HepG2 (cell line): ENCODE data around the gene PRAMEF13. TPM values are rescaled to one million over a fixed set of nuclear protein-coding genes. Genes with fewer than 3 reads are reported as not detected.
"Not testable (repeated sequence)": the region's sequence is repeated elsewhere in the genome, so short reads cannot be mapped to it uniquely, and the experiment has no call there.

ENCODE experiments used
- ATAC-seq: fragments of 200-7000 bp; cut with Tn5 transposase; 3 replicates; pipeline ENCODE4 v1.9.1; 2020; ENCODE audit warnings: mild to moderate bottlenecking, moderate library complexity
- BruUV-seq: library from RNA; stranded (reverse); fragments of 400-500 nt; replicated peaks from 2 replicates; lab custom pipeline; 2021; lab: Mats Ljungman, UMichigan
- CTCF ChIA-PET: fragments of 300-600 bp; formaldehyde crosslinking; extraction: SDS; loops from one replicate; lab custom pipeline; 2021; ENCODE audit warnings: low total read pairs, inconsistent platforms, low intra/inter-chr PET ratio; lab: Yijun Ruan, JAX
- POLR2A ChIA-PET: fragments of 350-600 bp; sonication (Branson Sonifier 250); formaldehyde crosslinking; loops from one replicate; lab custom pipeline; 2020; ENCODE audit warnings: antibody characterized with exemption, inconsistent platforms; lab: Yijun Ruan, JAX
- DNase-seq: peaks from one replicate; pipeline ENCODE4 v3.0.0-alpha.2; 2015; ENCODE audit warnings: low spot score
- FAIRE-seq: peaks from 3 replicates; lab custom pipeline; 2011; peaks lifted over from hg19 to GRCh38; lab: Jason Lieb, UNC
- H2AFZ ChIP-seq: one replicate; pipeline ENCODE4 v1.6.1; 2011; ENCODE audit warnings: low read length, inconsistent platforms
- H3K27ac ChIP-seq: fragments of 300-600 bp; 3 replicates; pipeline ENCODE4 v1.8.0; 2011; ENCODE audit warnings: mixed run types, mild to moderate bottlenecking, mixed read lengths, low read length, inconsistent platforms; ENCODE audit not compliant: insufficient read depth; ENCODE audit errors: extremely low read length
- H3K27me3 ChIP-seq, 2 experiments: fragments of 200-600 bp in 1 of 2; 2 replicates in 1 of 2; 3 replicates in 1 of 2; pipeline versions ENCODE4 v1.6.0 to v1.8.0; 2011; ENCODE audit warnings: low read length in 2 of 2, mild to moderate bottlenecking in 2 of 2, moderate library complexity in 2 of 2, inconsistent platforms in 1 of 2; ENCODE audit not compliant: insufficient read depth in 2 of 2, control insufficient read depth in 1 of 2
- H3K36me3 ChIP-seq, 2 experiments: fragments of 200-600 bp in 1 of 2; replicated peaks in 1 of 2; 2 replicates in 1 of 2; 3 replicates in 1 of 2; pipeline versions ENCODE4 v1.5.1 to v1.8.0; 2011; ENCODE audit warnings: low read length in 2 of 2, inconsistent platforms in 1 of 2; ENCODE audit not compliant: insufficient read depth in 2 of 2, control insufficient read depth in 1 of 2
- H3K4me1 ChIP-seq: 2 replicates; pipeline ENCODE4 v1.5.1; 2012; ENCODE audit warnings: low read length, inconsistent platforms; ENCODE audit not compliant: insufficient read depth
- H3K4me2 ChIP-seq: 2 replicates; pipeline ENCODE4 v1.6.0; 2011; ENCODE audit warnings: low read depth, low read length, inconsistent platforms
- H3K4me3 ChIP-seq, 3 experiments: fragments of 200-600 bp in 1 of 3; sonication (generic), shearing (Covaris generic) in 1 of 3; replicated peaks in 1 of 3; 2 replicates each; pipeline ENCODE4 v1.5.1; 2011 to 2016; ENCODE audit warnings: low read length in 3 of 3, inconsistent platforms in 2 of 3, low read depth in 2 of 3, mild to moderate bottlenecking in 2 of 3, control low read depth in 1 of 3, mixed read lengths in 1 of 3; ENCODE audit not compliant: insufficient read depth in 1 of 3
- H3K79me2 ChIP-seq: one replicate; pipeline ENCODE4 v1.6.1; 2011; ENCODE audit warnings: low read length, inconsistent platforms; ENCODE audit not compliant: insufficient read depth
- H3K9ac ChIP-seq: 2 replicates; pipeline ENCODE4 v1.6.0; 2011; ENCODE audit warnings: mild to moderate bottlenecking, low read depth, low read length, inconsistent platforms; ENCODE audit not compliant: insufficient read depth
- H3K9me3 ChIP-seq: 2 replicates; pipeline ENCODE4 v1.5.1; 2012; ENCODE audit warnings: mild to moderate bottlenecking, low read length
- H4K20me1 ChIP-seq: 2 replicates; pipeline ENCODE4 v1.6.0; 2011; ENCODE audit warnings: inconsistent platforms, mild to moderate bottlenecking, low read length, moderate library complexity; ENCODE audit not compliant: insufficient read depth
- JDP2 ChIP-seq: sonication (generic); formaldehyde crosslinking; IDR thresholded peaks from 2 replicates; pipeline ENCODE4 v1.8.1; 2022; ENCODE audit warnings: missing genetic modification reagents, borderline replicate concordance
- ZNF747 ChIP-seq: sonication (generic); formaldehyde crosslinking; IDR thresholded peaks from 2 replicates; pipeline ENCODE4 v1.8.1; 2023; ENCODE audit warnings: missing genetic modification reagents, mild to moderate bottlenecking, borderline replicate concordance
- WGBS: methylation state at CpG from one replicate; pipeline ENCODE4 v1.1.6; 2017; ENCODE audit warnings: low lambda C conversion rate; 5-methylcytosine and 5-hydroxymethylcytosine counted together
- in situ Hi-C: cut with HindIII; loops from 2 replicates; pipeline ENCODE4 v1.10.0; 2017; ENCODE audit warnings: low pct_unique_long_range_greater_than_20kb; ENCODE audit not compliant: extremely low pct_ligation_motif_present
- intact Hi-C: fragments of 100-400 bp; cut with micrococcal nuclease; formaldehyde crosslinking; loops from one replicate; pipeline ENCODE4 v1.10.0; 2022; ENCODE audit not compliant: unreplicated experiment
- polyA plus RNA-seq, 8 experiments: library from polyadenylated mRNA; depleted of rRNA in 3 of 8; stranded (reverse) in 7 of 8; unstranded in 1 of 8; fragments of >200 nt; fragmentation: Illumina TruSeq in 4 of 8; extraction: Trizol in 4 of 8; gene quantifications; 2 replicates each; pipeline versions ENCODE4 v1.2.1 to v1.2.3, GENCODE V29; 2011 to 2016; ENCODE audit warnings: low read depth in 4 of 8, missing spikeins in 1 of 8, mixed read lengths in 1 of 8; ENCODE audit not compliant: insufficient read depth in 1 of 8
- total RNA-seq, 5 experiments: library from RNA; depleted of rRNA; stranded (reverse); fragments of >200 nt; fragmentation: Illumina TruSeq; extraction: Trizol; gene quantifications; 2 replicates each; pipeline ENCODE4 v1.2.3, GENCODE V29; 2016; ENCODE audit warnings: low read depth in 1 of 5
- TF ChIP-seq, protein P1 (sequence below): sonication (generic); formaldehyde crosslinking; IDR thresholded peaks from 2 replicates; pipeline ENCODE4 v1.5.0; 2020; ENCODE audit warnings: mild to moderate bottlenecking, missing genetic modification reagents, moderate library complexity

PRAMEF13 gene
- total and polyA plus RNA-seq, 2 of the 13 experiments (the other 11 are each of a cell fraction or from before 2014, with no cell fraction given), result not detected

DNA sequence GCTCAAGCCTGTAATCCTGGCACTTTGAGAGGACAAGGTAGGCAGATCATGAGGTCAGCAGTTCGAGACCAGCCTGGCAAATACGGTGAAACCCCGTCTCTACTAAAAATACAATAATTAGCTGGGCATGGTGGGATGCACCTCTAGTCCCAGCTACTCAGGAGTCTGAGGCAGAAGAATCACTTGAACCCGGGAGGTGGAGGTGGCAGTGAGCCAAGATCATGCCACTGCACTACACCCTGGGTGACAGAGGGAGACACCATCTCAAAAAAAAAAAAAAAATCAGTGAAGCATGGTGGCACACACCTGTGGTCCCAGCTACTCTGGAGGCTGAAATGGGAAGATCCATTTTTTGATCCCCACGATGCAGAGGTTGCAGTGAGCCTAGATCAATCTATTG, 28.9 kb upstream of the PRAMEF13 start:
- H3K27ac ChIP-seq, H3K27me3 ChIP-seq, H3K36me3 ChIP-seq, POLR2A ChIA-PET, DNase-seq, CTCF ChIA-PET, H3K9me3 ChIP-seq, ATAC-seq, H3K4me2 ChIP-seq, H4K20me1 ChIP-seq, in situ Hi-C loops, H3K4me1 ChIP-seq, H3K9ac ChIP-seq, H3K4me3 ChIP-seq, intact Hi-C loops, FAIRE-seq, H2AFZ ChIP-seq, H3K79me2 ChIP-seq, BruUV-seq: not testable (repeated sequence)
- 25% methylated on average over 5 of the region's 5 CpGs for WGBS

DNA sequence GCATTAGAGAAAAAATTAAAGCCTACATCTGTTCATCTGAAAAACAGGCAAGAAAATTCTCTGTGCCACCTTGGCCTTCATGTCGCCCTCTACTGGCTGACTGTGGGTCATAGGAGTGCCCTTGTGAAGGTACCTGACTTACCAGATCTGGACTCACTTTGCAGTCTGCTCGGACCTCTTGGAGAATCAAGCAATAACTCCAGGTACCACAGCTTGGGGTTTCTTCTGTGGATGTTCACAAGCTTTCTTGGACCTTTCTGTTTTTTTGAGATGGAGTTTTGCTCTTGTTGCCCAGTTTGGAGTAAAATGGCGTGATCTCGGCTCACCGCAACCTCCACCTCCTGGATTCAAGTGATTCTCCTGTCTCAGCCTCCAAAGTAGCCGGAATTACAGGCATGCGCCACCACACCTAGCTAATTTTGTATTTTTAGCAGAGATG, 27.2 kb upstream of the PRAMEF13 start:
- no peaks in the 10 kb centered on the region for H3K36me3 ChIP-seq
- no peaks in the 10 kb centered on the region for H4K20me1 ChIP-seq
- DNase-seq (no peak), FAIRE-seq (no peak), ATAC-seq (peak; percentile 61; the same call in 2 of the 3 replicates)
- no TSS peak for BruUV-seq
- in situ Hi-C loops (no loop called here), intact Hi-C loops (no loop called here)
- H3K4me2 ChIP-seq, result no peak overlapping the region
- H3K4me3 ChIP-seq, result no peak overlapping the region
- 44% methylated on average over 7 of the region's 7 CpGs for WGBS
- ChIA-PET CTCF (no interaction called here), POLR2A (no interaction called here)
- H2AFZ ChIP-seq, result no peak overlapping the region
- H3K27me3 ChIP-seq, result peaks cover 0 to 3% of the 10 kb centered on the region in 2 experiments; a peak in 1 of 5 replicates
- TF ChIP-seq JDP2 (CRISPR knock-in tag) (no peak), ZNF747 (CRISPR knock-in tag) (no peak)
- TF ChIP-seq, protein P1, sequence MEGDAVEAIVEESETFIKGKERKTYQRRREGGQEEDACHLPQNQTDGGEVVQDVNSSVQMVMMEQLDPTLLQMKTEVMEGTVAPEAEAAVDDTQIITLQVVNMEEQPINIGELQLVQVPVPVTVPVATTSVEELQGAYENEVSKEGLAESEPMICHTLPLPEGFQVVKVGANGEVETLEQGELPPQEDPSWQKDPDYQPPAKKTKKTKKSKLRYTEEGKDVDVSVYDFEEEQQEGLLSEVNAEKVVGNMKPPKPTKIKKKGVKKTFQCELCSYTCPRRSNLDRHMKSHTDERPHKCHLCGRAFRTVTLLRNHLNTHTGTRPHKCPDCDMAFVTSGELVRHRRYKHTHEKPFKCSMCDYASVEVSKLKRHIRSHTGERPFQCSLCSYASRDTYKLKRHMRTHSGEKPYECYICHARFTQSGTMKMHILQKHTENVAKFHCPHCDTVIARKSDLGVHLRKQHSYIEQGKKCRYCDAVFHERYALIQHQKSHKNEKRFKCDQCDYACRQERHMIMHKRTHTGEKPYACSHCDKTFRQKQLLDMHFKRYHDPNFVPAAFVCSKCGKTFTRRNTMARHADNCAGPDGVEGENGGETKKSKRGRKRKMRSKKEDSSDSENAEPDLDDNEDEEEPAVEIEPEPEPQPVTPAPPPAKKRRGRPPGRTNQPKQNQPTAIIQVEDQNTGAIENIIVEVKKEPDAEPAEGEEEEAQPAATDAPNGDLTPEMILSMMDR (CRISPR knock-in tag), result peak; percentile 24
- no peaks in the 10 kb centered on the region for H3K79me2 ChIP-seq
- H3K9ac ChIP-seq, result no peak overlapping the region
- no peaks in the 10 kb centered on the region for H3K4me1 ChIP-seq
- no peaks in the 10 kb centered on the region for H3K9me3 ChIP-seq
- no peak overlapping the region for H3K27ac ChIP-seq

DNA sequence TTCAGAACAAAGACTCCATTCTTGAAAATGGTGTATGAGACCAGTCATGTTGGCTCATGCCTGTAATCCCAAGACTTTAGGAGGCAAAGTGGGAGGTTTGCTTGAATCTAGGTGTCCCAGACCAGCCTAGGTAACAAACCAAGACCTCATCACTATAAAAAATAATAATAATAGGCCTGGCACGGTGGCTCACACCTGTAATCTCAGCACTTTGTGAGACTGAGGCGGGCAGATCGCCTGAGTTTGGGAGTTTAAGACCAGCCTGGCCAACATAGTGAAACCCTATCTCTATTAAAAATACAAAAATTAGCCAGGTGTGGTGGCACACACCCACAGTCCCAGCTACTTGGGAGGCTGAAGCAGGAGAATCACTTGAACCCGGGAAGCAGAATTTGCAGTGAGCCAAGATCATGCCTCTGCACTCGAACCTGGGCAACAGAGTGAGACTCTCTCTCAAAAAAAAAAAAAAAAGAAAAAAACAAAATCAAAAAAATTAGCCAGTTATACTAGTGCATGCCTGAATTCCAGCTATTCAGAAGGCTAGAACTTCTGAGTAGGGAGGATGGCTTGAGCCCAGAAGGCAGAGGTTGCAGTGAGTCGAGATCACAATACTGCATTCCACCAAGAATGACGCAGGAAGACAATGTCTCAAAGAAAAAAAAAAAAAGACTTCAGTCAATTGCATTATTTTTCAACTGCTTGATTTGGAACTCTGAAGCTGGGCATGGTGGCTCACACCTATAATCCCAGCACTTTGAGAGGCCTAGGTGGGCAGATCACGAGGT, 26.3 kb upstream of the PRAMEF13 start:
- H2AFZ ChIP-seq, in situ Hi-C loops, H3K4me1 ChIP-seq, FAIRE-seq, H4K20me1 ChIP-seq, intact Hi-C loops, H3K27ac ChIP-seq, H3K4me3 ChIP-seq, H3K9me3 ChIP-seq, BruUV-seq, POLR2A ChIA-PET, H3K4me2 ChIP-seq, DNase-seq, H3K9ac ChIP-seq, H3K79me2 ChIP-seq, ATAC-seq, H3K36me3 ChIP-seq, CTCF ChIA-PET, H3K27me3 ChIP-seq: not testable (repeated sequence)
- WGBS, result 17% methylated on average over 8 of the region's 8 CpGs
